Neural crest cell (in vitro differentiated cells): ENCODE results near the gene CARHSP1. TPM values are rescaled to one million over a fixed set of nuclear protein-coding genes. Genes with fewer than 3 reads are reported as not detected.

Experiments used
- DNase-seq: peaks from one replicate; pipeline ENCODE4 v3.0.0; 2021; ENCODE audit warnings: low read depth, mixed read lengths, low spot score
- H3K27ac Mint-ChIP-seq: one replicate; pipeline ENCODE4 v1.8.0; 2021; ENCODE audit warnings: mild to moderate bottlenecking, mixed read lengths; ENCODE audit not compliant: unreplicated experiment
- H3K27me3 Mint-ChIP-seq: 2 replicates; pipeline ENCODE4 v1.8.0; 2021; ENCODE audit warnings: low read depth, mild to moderate bottlenecking, mixed read lengths
- H3K36me3 Mint-ChIP-seq: 2 replicates; pipeline ENCODE4 v1.8.0; 2021; ENCODE audit warnings: low read depth, mild to moderate bottlenecking, mixed read lengths
- H3K4me1 Mint-ChIP-seq: 2 replicates; pipeline ENCODE4 v1.8.0; 2021; ENCODE audit warnings: mixed read lengths
- H3K4me3 Mint-ChIP-seq: one replicate; pipeline ENCODE4 v1.8.0; 2021; ENCODE audit warnings: mild to moderate bottlenecking, mixed read lengths
- H3K9me3 Mint-ChIP-seq: 2 replicates; pipeline ENCODE4 v1.8.0; 2021; ENCODE audit warnings: mixed read lengths
- CTCF ChIP-seq: fragments of 200-600 bp; sonication (generic); conservative IDR thresholded peaks from 2 replicates; pipeline ENCODE4 v1.5.0; 2021; ENCODE audit warnings: antibody characterized with exemption, mild to moderate bottlenecking
- total RNA-seq: library from RNA; stranded (reverse); gene quantifications from 2 replicates; pipeline ENCODE4 v1.2.1, GENCODE V29; 2021

The CARHSP1 gene
- total RNA-seq, 1 donor from 2014 or later = 147 TPM

GRCh38 chr16:8864480-8865110 lies 4.2 kb downstream of the CARHSP1 start:
- Mint-ChIP-seq H3K9me3 (no peaks in the 10 kb centered on the region), H3K4me3 (peak overlapping the region; percentile 94), H3K27me3 (peaks cover 12% of the 10 kb centered on the region), H3K27ac (peak overlapping the region; percentile 28), H3K36me3 (no peaks in the 10 kb centered on the region), H3K4me1 (peaks cover 64% of the 10 kb centered on the region)
- no peak for DNase-seq
- TF ChIP-seq CTCF = no peak

- DNase-seq = no peak
- Mint-ChIP-seq H3K27me3 (peaks cover 8% of the 10 kb centered on the region), H3K9me3 (no peaks in the 10 kb centered on the region), H3K27ac (peak overlapping the region; percentile 28), H3K36me3 (peaks cover 1% of the 10 kb centered on the region), H3K4me1 (peaks cover 58% of the 10 kb centered on the region), H3K4me3 (peak overlapping the region; percentile 87)
- no peak for TF ChIP-seq CTCF
Observed at GRCh38 chr16:8863594-8864424, 5.0 kb downstream of the CARHSP1 start.

- Mint-ChIP-seq H3K4me1 (peaks cover 53% of the 10 kb centered on the region), H3K36me3 (peaks cover 4% of the 10 kb centered on the region), H3K9me3 (no peaks in the 10 kb centered on the region), H3K4me3 (peak overlapping the region; percentile 61), H3K27me3 (peaks cover 8% of the 10 kb centered on the region), H3K27ac (peak overlapping the region; percentile 27)
- no peak for DNase-seq
- TF ChIP-seq CTCF = no peak
Observed at GRCh38 chr16:8862309-8863130, 6.3 kb downstream of the CARHSP1 start.

GRCh38 chr16:8861563-8862308 lies 7.1 kb downstream of the CARHSP1 start:
- TF ChIP-seq CTCF = no peak
- H3K4me3 Mint-ChIP-seq = peak overlapping the region; percentile 61
- peaks cover 46% of the 10 kb centered on the region for H3K4me1 Mint-ChIP-seq
- H3K36me3 Mint-ChIP-seq = peaks cover 4% of the 10 kb centered on the region
- peaks cover 8% of the 10 kb centered on the region for H3K27me3 Mint-ChIP-seq
- H3K27ac Mint-ChIP-seq = peak overlapping the region; percentile 75
- H3K9me3 Mint-ChIP-seq = no peaks in the 10 kb centered on the region
- no peak for DNase-seq
